Measurements from ENCODE around the gene ITGA8.

ITGA8 gene

DNA sequence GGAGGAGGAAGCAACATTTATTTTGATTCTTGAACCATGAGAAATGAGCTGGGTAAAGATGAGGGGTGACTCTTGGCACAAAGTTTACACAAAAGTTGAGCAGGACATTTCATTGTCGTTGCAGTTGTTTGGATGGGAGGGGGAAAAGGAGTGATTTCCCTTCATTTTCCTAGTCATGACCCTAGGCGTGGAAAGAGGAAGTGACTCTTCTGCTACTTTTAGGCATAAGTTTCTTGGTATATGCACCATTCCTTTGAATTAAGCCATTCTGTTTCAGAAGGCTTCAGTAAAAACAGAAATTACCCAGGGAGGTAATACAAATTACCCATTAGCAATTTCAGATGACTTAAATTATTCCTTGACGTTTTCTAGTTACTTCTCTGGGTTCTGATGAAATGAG is 234.7 kb downstream of the ITGA8 start:
- TF ChIP-seq, protein P1, sequence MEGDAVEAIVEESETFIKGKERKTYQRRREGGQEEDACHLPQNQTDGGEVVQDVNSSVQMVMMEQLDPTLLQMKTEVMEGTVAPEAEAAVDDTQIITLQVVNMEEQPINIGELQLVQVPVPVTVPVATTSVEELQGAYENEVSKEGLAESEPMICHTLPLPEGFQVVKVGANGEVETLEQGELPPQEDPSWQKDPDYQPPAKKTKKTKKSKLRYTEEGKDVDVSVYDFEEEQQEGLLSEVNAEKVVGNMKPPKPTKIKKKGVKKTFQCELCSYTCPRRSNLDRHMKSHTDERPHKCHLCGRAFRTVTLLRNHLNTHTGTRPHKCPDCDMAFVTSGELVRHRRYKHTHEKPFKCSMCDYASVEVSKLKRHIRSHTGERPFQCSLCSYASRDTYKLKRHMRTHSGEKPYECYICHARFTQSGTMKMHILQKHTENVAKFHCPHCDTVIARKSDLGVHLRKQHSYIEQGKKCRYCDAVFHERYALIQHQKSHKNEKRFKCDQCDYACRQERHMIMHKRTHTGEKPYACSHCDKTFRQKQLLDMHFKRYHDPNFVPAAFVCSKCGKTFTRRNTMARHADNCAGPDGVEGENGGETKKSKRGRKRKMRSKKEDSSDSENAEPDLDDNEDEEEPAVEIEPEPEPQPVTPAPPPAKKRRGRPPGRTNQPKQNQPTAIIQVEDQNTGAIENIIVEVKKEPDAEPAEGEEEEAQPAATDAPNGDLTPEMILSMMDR (IDR thresholded peaks at IDR 0.05), result no peak

DNA sequence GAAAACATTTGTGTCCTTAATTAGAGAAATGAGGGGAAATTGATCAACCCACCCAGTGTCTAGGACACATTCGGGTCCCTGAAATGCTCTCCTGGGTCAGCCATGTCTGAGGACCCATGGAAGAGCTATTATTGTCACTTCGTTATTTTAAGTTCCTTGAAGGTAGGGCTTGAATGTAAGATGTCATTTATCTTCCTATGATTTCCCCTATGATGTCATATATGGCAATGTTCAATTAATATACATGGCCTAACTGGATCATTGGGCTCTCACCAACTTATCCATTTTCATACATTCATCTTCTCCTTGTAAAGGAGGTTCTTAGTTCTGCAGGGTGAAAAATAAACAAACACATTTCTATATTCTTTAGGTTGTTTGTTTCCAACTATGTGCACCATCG is 235.6 kb downstream of the ITGA8 start:
- TF ChIP-seq, protein P1 (IDR thresholded peaks at IDR 0.05), result no peak

DNA sequence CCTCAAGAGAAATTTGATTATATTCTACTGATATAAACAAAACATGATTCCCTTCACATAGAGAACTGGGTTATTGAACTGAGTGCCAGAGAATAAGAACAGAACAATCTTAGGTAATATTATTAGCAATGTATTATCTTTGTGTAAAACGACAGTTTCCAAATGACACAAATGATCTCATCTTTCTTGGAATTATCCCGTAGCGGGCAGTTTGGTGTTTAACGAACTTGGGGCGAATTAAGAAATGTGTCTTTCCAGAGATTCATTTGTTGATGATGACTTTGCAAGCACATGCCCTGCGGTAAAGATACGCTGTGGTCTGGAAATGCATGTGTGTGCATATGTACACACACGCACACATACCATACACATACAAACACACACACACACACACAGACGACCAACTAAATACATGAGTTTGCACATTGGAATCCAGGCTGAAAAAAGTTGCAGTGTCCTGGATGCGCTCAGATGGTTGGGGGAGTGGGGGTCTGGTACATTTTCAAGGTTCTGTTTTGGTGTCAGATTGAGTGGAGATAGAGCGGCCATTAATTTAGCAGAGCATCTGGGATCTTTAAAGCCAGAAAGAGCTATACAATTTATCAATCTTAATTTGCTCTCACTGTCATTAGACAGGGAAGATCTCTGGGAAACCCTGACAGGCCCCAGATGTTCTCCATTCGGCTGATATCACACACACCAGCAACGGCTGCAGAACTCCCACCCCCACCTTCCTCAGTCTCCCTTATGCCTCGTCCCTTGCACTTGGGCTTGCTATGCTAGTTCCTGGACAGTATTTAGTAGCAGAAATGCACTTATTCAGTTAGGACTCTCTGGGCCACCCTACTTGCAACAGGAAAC is 236.3 kb downstream of the ITGA8 start:
- TF ChIP-seq, protein P1 (IDR thresholded peaks at IDR 0.05), result no peak

DNA sequence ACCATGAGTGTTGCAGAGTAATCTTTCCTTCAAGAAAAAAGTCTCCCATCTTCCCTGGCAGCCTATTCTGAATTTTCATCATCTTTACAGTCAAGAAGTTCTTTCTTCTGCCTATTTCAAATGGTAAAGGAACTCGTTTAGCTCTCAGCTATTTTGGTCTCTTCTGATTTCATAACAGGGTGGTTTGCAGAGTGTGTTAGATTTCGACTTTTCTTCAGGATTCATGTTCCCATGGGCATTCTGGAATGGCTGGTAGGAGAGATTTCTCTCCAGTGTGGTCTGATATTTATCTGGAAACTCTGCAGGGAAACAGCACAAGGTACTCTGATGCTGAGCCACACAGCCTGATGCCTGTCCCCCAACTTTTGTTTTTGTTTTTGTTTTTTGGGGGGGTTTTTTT is 237.6 kb downstream of the ITGA8 start:
- TF ChIP-seq, protein P1 (IDR thresholded peaks at IDR 0.05), result no peak

DNA sequence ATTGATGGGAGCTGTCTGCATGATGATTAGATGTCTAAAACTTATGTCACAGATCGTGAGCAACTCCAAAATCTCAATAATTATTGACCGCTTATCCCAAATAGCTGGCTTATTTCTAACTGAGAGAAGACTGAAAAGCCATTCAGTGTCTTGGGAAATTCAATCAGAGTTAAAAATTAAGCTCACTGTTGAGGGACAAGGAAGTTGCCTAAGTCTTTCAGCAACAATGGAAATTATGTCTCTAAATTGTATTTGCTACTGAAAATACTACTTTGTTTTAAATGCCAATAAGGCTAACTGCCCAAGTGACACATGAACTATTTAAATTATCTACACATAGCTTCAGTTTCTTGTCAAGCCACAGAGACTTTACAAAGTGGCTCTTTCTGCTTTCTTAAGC is 240.8 kb downstream of the ITGA8 start:
- TF ChIP-seq, protein P1 (IDR thresholded peaks at IDR 0.05), result no peak

DNA sequence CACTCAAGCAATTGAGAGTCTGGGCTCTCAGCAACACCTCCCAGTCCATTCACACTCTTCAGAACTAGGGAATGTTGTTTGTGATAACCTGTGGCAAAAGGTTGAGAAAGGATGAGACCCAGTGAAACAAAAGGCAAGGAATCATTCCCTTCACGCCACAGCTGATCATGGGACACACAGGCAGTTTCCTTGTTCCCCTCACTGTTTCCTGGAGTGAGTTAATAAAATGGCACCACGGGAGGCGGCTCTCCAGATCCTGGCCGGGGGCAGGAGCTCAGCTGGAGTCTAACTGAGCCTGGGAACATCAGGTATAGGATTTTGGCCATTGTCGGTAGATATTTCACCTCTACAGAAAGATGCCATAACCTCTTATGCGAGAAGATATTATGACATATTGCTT is 241.3 kb downstream of the ITGA8 start:
- TF ChIP-seq, protein P1 (IDR thresholded peaks at IDR 0.05), result no peak

DNA sequence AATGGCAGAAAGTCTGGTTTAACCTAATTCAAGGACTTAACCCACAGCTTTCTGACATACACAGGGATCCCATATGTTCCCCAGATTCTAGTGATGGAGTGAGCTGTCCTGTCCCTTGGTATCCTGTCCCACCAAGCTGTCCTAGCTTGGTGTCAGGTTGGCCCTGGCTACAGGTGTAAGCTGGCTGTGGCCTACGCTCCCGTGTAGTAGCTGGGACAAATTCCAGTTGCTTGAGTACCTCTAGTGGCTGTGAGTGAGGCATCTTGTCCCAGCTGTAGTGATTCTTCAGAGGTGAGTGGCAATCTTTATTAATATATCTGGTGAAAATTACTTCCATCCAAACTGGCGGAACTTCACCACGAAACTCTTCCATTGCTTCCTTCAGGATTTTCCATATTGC is 243.4 kb downstream of the ITGA8 start:
- TF ChIP-seq, protein P1 (IDR thresholded peaks at IDR 0.05), result no peak
